HEK293 (cell line): ENCODE measurements around the gene SIPA1.

Source experiments
- CTCF ChIA-PET: fragments of 350-600 bp; formaldehyde crosslinking; extraction: SDS; loops from one replicate; lab custom pipeline; 2021; ENCODE audit warnings: antibody characterized with exemption; lab: Yijun Ruan, JAX
- POLR2A ChIA-PET: fragments of 300-600 bp; formaldehyde crosslinking; extraction: SDS; loops from one replicate; lab custom pipeline; 2020; ENCODE audit warnings: antibody characterized with exemption, inconsistent platforms; lab: Yijun Ruan, JAX
- H3K27ac ChIP-seq: fragments of 200-500 bp; sonication (Bioruptor generic); 2 replicates; pipeline ENCODE4 v1.5.1; 2014; ENCODE audit warnings: low read depth, low read length, control low read depth, inconsistent platforms; ENCODE audit errors: extremely low read depth
- H3K36me3 ChIP-seq, 2 experiments: fragments of 200-500 bp in 1 of 2; sonication (Bioruptor generic) in 1 of 2; 1 replicate in 1 of 2; 2 replicates in 1 of 2; pipeline ENCODE4 v1.5.1; 2014 to 2017; ENCODE audit warnings: inconsistent platforms in 2 of 2, low read length in 2 of 2; ENCODE audit not compliant: control insufficient read depth in 2 of 2, insufficient read depth in 1 of 2
- H3K4me1 ChIP-seq: fragments of 200-500 bp; sonication (Bioruptor generic); 2 replicates; pipeline ENCODE4 v1.5.1; 2014; ENCODE audit warnings: mild to moderate bottlenecking, low read length, inconsistent platforms; ENCODE audit not compliant: control insufficient read depth, insufficient read depth
- H3K4me3 ChIP-seq: 2 replicates; pipeline ENCODE4 v1.5.1; 2011; ENCODE audit warnings: low read depth, mild to moderate bottlenecking, control low read depth, low read length, moderate library complexity
- H3K9me3 ChIP-seq: fragments of 200-500 bp; sonication (Bioruptor generic); 2 replicates; pipeline ENCODE4 v1.5.1; 2014; ENCODE audit warnings: low read depth, low read length, inconsistent platforms; ENCODE audit not compliant: control insufficient read depth, insufficient read depth
- BCL11A ChIP-seq: fragments of 450-650 bp; formaldehyde crosslinking; IDR thresholded peaks from 2 replicates; pipeline ENCODE4 v1.5.1; 2016; ENCODE audit warnings: low read depth, missing biosample characterization, missing genetic modification characterization
- EGR2 ChIP-seq: fragments of 450-650 bp; formaldehyde crosslinking; IDR thresholded peaks from 2 replicates; pipeline ENCODE4 v1.5.1; 2016; ENCODE audit warnings: low read depth, missing biosample characterization, missing genetic modification characterization
- GLIS1 ChIP-seq: fragments of 450-650 bp; formaldehyde crosslinking; IDR thresholded peaks from 2 replicates; pipeline ENCODE4 v1.5.1; 2016; ENCODE audit warnings: missing biosample characterization, missing genetic modification characterization
- GLIS2 ChIP-seq: fragments of 450-650 bp; formaldehyde crosslinking; IDR thresholded peaks from 2 replicates; pipeline ENCODE4 v1.5.1; 2016; ENCODE audit warnings: missing biosample characterization, missing genetic modification characterization
- HOXA7 ChIP-seq: sonication (generic); formaldehyde crosslinking; IDR thresholded peaks from 2 replicates; pipeline ENCODE4 v1.8.1; 2022; ENCODE audit warnings: missing genetic modification reagents, borderline replicate concordance
- KLF1 ChIP-seq: fragments of 450-650 bp; formaldehyde crosslinking; IDR thresholded peaks from 2 replicates; pipeline ENCODE4 v1.5.1; 2016; ENCODE audit warnings: missing biosample characterization, missing genetic modification characterization
- KLF16 ChIP-seq: fragments of 450-650 bp; formaldehyde crosslinking; IDR thresholded peaks from 2 replicates; pipeline ENCODE4 v1.5.1; 2017; ENCODE audit warnings: missing biosample characterization, missing genetic modification characterization
- KLF8 ChIP-seq: fragments of 450-650 bp; formaldehyde crosslinking; IDR thresholded peaks from 2 replicates; pipeline ENCODE4 v1.5.1; 2016; ENCODE audit warnings: missing biosample characterization, missing genetic modification characterization
- RBAK ChIP-seq: fragments of 450-650 bp; formaldehyde crosslinking; IDR thresholded peaks from 2 replicates; pipeline ENCODE4 v1.5.1; 2016; ENCODE audit warnings: missing biosample characterization, missing genetic modification characterization
- SP2 ChIP-seq: fragments of 450-650 bp; formaldehyde crosslinking; IDR thresholded peaks from 2 replicates; pipeline ENCODE4 v1.5.1; 2016; ENCODE audit warnings: missing biosample characterization, missing genetic modification characterization
- SP3 ChIP-seq: fragments of 450-650 bp; formaldehyde crosslinking; IDR thresholded peaks from 2 replicates; pipeline ENCODE4 v1.5.1; 2016; ENCODE audit warnings: missing biosample characterization, missing genetic modification characterization
- TCF7L2 ChIP-seq: IDR thresholded peaks from 2 replicates; pipeline ENCODE4 v1.6.1; 2011; ENCODE audit warnings: low read depth, mild to moderate bottlenecking, inconsistent platforms, low read length, moderate library complexity, borderline replicate concordance
- ZBTB8A ChIP-seq: fragments of 450-650 bp; formaldehyde crosslinking; IDR thresholded peaks from 2 replicates; pipeline ENCODE4 v1.5.1; 2016; ENCODE audit warnings: missing biosample characterization, missing genetic modification characterization
- ZFHX2 ChIP-seq: fragments of 450-650 bp; formaldehyde crosslinking; conservative IDR thresholded peaks from 2 replicates; pipeline ENCODE4 v1.5.1; 2016; ENCODE audit warnings: missing biosample characterization, missing genetic modification characterization
- ZFP37 ChIP-seq: fragments of 450-650 bp; formaldehyde crosslinking; IDR thresholded peaks from 2 replicates; pipeline ENCODE4 v1.5.1; 2016; ENCODE audit warnings: missing biosample characterization, missing genetic modification characterization
- ZIC2 ChIP-seq: fragments of 450-650 bp; formaldehyde crosslinking; IDR thresholded peaks from 2 replicates; pipeline ENCODE4 v1.5.1; 2016; ENCODE audit warnings: missing biosample characterization, missing genetic modification characterization
- ZNF23 ChIP-seq: fragments of 450-650 bp; formaldehyde crosslinking; IDR thresholded peaks from 2 replicates; pipeline ENCODE4 v1.5.1; 2016; ENCODE audit warnings: missing biosample characterization, missing genetic modification characterization, borderline replicate concordance
- ZNF391 ChIP-seq: fragments of 450-650 bp; formaldehyde crosslinking; IDR thresholded peaks from 2 replicates; pipeline ENCODE4 v1.5.1; 2016; ENCODE audit warnings: low read depth, missing biosample characterization, missing genetic modification characterization, borderline replicate concordance
- ZNF404 ChIP-seq: fragments of 450-650 bp; formaldehyde crosslinking; IDR thresholded peaks from 2 replicates; pipeline ENCODE4 v1.5.1; 2017; ENCODE audit warnings: missing biosample characterization, missing genetic modification characterization
- ZNF521 ChIP-seq: fragments of 450-650 bp; formaldehyde crosslinking; IDR thresholded peaks from 2 replicates; pipeline ENCODE4 v1.5.1; 2017; ENCODE audit warnings: missing biosample characterization, mild to moderate bottlenecking, missing genetic modification characterization
- ZNF701 ChIP-seq: fragments of 450-650 bp; formaldehyde crosslinking; IDR thresholded peaks from 2 replicates; pipeline ENCODE4 v1.5.1; 2016; ENCODE audit warnings: missing biosample characterization, missing genetic modification characterization
- ZNF707 ChIP-seq: fragments of 450-650 bp; formaldehyde crosslinking; IDR thresholded peaks from 2 replicates; pipeline ENCODE4 v1.5.1; 2016; ENCODE audit warnings: missing biosample characterization, missing genetic modification characterization
- ZNF76 ChIP-seq: fragments of 450-650 bp; formaldehyde crosslinking; IDR thresholded peaks from 2 replicates; pipeline ENCODE4; 2016; ENCODE audit warnings: low read depth, missing biosample characterization, missing genetic modification characterization, borderline replicate concordance
- TF ChIP-seq, protein P1 (sequence below): fragments of 450-650 bp; IDR thresholded peaks from 2 replicates; pipeline ENCODE4 v1.5.1; 2018; ENCODE audit warnings: missing biosample characterization, mild to moderate bottlenecking, missing genetic modification characterization

The SIPA1 gene

DNA sequence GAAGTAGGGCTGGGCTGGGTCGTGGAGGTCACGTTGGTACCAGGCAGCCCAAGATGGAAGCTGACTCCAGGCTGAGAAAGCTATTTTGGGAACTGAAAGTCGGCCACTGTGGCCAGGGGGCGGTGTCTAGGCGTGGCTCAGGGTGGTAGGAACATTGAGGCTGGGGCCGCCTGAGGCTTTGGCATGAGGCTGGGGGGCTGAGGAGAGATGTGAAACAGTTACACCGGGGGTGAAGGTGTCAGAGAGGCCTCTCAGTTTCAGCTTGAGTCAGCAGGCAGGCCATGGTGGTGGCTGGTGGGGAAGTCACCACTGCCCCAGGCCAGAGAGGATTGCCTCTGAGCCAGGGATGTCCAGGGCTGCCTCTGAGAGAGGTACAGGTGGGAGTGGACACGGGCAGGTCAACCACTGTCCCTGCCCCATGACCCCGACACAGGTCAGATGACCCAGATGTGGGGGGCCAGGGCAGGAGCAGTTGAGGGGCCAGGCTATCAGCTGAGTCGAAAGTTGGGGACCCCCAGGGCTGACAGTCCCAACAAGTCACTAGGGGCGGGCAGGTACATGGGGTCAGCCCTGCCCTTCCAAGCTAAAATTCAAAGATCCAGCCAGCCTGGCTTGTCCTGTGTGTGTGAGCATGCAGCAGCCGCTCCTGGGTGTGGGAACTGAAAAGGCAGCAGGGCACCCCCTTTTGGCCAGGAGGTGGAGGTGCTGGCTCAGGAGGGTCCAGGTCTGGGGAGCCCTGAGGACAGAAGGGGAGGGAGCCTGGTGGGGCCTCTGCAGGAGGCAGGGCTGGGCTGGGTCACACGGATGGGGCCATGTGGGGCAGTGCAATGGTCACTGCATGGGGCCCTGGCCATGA, 49.5 kb upstream of the SIPA1 start (continued):
- peak; percentile 36; the same call in 1 of the 2 replicates for TF ChIP-seq ZIC2 (tag by site-specific recombination)

DNA sequence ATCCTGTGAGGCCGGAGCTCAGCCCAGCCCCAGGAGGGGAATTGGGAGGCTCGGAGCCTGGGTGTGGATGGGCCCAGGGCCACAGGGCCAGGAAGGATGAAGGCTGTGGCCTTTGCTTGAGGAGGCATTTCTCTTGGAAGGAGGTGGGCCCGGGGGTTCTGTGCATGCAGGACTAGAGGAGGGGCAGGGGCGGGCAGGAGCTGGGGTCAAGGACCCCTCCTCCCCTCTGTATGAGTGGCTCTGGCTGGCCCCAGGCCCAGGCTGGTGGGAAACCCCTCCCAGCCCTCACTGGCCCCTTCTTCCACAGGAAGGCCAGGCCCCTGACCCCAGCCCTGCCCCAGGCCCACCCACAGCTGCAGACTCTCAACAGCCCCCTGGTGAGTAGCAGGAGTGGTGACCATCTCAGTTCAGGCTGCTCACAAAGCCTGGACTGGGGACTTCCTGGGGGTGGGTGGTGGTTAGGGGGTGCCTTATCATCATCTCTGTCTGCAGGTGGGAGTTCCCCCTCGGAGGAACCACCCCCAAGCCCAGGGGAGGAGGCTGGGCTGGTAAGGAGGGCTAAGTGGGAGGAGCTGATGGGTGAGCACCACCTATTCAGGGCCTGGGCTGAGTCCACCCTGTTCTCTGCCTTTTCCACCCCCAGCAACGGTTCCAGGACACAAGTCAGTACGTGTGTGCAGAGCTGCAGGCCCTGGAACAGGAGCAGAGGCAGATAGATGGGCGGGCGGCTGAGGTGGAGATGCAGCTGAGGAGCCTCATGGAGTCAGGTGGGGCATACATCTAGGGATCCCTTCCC, 48.3 kb upstream of the SIPA1 start:
- ChIA-PET CTCF (interaction anchor here (0.9 to 4.4 kb wide), 9 partner anchors 13 to 53 kb away, joined by 4 to 28 read pairs (median 5); partner anchors contain the start of genes EHBP1L1, FAM89B and PCNX3), POLR2A (no interaction called here)
- H3K4me1 ChIP-seq: no peaks in the 10 kb centered on the region

DNA sequence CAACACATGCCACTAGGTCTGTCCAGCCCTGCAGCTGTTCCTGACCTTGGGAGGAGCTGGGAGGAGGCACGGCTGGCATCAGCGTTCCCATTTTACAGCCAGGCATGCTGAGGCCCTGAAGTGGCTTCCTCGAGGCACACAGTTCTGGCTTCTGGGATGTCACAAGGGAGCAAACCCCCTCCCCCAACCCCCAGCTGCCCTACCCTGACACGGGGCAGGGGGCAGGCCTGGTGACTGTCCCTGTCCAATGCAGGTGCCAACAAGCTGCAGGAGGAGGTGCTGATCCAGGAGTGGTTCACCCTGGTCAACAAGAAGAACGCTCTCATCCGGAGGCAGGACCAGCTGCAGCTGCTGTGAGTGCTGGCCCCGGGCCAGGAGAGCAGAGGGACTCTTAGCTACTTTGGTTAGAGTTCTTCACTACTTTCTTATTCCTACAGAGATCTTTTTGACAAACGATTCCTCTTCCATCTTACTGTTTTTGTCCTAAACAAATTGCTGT, 47.6 kb upstream of the SIPA1 start:
- Histone ChIP-seq H3K9me3 (no peaks in the 10 kb centered on the region), H3K4me1 (no peaks in the 10 kb centered on the region), H3K4me3 (no peak overlapping the region), H3K36me3 (no peaks in the 10 kb centered on the region), H3K27ac (no peak overlapping the region)
- TF ChIP-seq ZNF391: no peak
- no peak for TF ChIP-seq ZFP37 (tag by site-specific recombination)
- TF ChIP-seq KLF8 (tag by site-specific recombination): peak; percentile 23; the same call in 1 of the 2 replicates
- TF ChIP-seq TCF7L2: no peak
- CTCF ChIA-PET: interaction anchor here (0.9 to 4.4 kb wide), 6 partner anchors 13 to 49 kb away, joined by 4 to 28 read pairs (median 5); partner anchors contain the start of genes EHBP1L1 and PCNX3
- POLR2A ChIA-PET: no interaction called here

More for the DNA sequence above, 48.3 kb upstream of the SIPA1 start:
- no peak overlapping the region for H3K4me3 ChIP-seq
- no peak for TF ChIP-seq ZNF23 (tag by site-specific recombination)
- no peak for TF ChIP-seq RBAK (tag by site-specific recombination)
- no peak for TF ChIP-seq ZNF76
- TF ChIP-seq ZNF707: no peak
- TF ChIP-seq ZBTB8A: no peak
- TF ChIP-seq HOXA7 (CRISPR knock-in tag): no peak
- 0 out of 2 replicates have a peak, but pooled peaks have one; percentile 18 for TF ChIP-seq GLIS2
- 0 out of 2 replicates have a peak, but pooled peaks have one; percentile 25 for TF ChIP-seq SP3 (tag by site-specific recombination)
- peak; percentile 77 for TF ChIP-seq GLIS1 (tag by site-specific recombination)
- TF ChIP-seq BCL11A (tag by site-specific recombination): no peak
- peak; percentile 66; the same call in 1 of the 2 replicates for TF ChIP-seq KLF1 (tag by site-specific recombination)
- no peak for TF ChIP-seq ZNF521 (tag by site-specific recombination)
- TF ChIP-seq EGR2 (tag by site-specific recombination): peak; percentile 78
- peak; percentile 64 for TF ChIP-seq ZFHX2 (tag by site-specific recombination)
- TF ChIP-seq ZIC2 (tag by site-specific recombination): peak; percentile 37; the same call in 1 of the 2 replicates
- no peak for TF ChIP-seq ZNF701 (tag by site-specific recombination)
- TF ChIP-seq SP2: peak; percentile 26; the same call in 1 of the 2 replicates
- TF ChIP-seq KLF16 (tag by site-specific recombination): no peak
- no peak for TF ChIP-seq ZNF404 (tag by site-specific recombination)
- TF ChIP-seq, protein P1, sequence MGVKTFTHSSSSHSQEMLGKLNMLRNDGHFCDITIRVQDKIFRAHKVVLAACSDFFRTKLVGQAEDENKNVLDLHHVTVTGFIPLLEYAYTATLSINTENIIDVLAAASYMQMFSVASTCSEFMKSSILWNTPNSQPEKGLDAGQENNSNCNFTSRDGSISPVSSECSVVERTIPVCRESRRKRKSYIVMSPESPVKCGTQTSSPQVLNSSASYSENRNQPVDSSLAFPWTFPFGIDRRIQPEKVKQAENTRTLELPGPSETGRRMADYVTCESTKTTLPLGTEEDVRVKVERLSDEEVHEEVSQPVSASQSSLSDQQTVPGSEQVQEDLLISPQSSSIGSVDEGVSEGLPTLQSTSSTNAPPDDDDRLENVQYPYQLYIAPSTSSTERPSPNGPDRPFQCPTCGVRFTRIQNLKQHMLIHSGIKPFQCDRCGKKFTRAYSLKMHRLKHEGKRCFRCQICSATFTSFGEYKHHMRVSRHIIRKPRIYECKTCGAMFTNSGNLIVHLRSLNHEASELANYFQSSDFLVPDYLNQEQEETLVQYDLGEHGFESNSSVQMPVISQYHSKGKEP: no peak
- H3K36me3 ChIP-seq: no peaks in the 10 kb centered on the region
- H3K9me3 ChIP-seq: no peaks in the 10 kb centered on the region
- H3K27ac ChIP-seq: no peak overlapping the region
